ENCODE measurements around the gene CEL.

DNA sequence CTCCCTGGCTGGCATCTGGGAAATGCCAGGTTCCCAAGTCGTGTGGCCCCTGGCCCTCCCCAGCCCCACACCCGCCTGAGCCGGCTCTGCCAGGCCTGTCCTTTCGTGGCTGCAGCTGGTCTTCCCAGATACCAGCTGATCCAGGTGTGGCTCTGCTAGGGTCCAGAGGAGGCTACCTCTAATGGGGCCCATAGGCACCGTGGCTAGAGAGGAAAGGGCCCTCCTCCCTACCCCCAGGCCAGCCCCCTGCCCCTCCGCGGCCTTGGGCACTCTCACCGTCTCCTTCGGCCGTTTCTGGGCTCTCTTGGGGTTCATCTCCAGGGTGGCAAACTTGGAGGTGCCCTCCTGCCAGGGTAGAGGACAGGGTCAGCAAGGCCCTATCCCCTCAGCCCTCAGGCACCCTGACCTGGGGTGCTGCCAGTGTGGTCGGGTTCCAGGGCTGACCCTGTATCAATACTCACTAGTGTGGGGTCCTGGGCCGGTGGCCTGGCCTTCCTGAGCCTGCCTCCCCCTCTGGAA, 42.3 kb downstream of the CEL start:
- TF ChIP-seq, protein P1, sequence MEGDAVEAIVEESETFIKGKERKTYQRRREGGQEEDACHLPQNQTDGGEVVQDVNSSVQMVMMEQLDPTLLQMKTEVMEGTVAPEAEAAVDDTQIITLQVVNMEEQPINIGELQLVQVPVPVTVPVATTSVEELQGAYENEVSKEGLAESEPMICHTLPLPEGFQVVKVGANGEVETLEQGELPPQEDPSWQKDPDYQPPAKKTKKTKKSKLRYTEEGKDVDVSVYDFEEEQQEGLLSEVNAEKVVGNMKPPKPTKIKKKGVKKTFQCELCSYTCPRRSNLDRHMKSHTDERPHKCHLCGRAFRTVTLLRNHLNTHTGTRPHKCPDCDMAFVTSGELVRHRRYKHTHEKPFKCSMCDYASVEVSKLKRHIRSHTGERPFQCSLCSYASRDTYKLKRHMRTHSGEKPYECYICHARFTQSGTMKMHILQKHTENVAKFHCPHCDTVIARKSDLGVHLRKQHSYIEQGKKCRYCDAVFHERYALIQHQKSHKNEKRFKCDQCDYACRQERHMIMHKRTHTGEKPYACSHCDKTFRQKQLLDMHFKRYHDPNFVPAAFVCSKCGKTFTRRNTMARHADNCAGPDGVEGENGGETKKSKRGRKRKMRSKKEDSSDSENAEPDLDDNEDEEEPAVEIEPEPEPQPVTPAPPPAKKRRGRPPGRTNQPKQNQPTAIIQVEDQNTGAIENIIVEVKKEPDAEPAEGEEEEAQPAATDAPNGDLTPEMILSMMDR (IDR thresholded peaks at IDR 0.05) = no peak
- TF ChIP-seq, protein P2, sequence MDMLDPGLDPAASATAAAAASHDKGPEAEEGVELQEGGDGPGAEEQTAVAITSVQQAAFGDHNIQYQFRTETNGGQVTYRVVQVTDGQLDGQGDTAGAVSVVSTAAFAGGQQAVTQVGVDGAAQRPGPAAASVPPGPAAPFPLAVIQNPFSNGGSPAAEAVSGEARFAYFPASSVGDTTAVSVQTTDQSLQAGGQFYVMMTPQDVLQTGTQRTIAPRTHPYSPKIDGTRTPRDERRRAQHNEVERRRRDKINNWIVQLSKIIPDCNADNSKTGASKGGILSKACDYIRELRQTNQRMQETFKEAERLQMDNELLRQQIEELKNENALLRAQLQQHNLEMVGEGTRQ (CRISPR knock-in tag; IDR thresholded peaks at IDR 0.05) = no peak
- TF ChIP-seq, protein P3, sequence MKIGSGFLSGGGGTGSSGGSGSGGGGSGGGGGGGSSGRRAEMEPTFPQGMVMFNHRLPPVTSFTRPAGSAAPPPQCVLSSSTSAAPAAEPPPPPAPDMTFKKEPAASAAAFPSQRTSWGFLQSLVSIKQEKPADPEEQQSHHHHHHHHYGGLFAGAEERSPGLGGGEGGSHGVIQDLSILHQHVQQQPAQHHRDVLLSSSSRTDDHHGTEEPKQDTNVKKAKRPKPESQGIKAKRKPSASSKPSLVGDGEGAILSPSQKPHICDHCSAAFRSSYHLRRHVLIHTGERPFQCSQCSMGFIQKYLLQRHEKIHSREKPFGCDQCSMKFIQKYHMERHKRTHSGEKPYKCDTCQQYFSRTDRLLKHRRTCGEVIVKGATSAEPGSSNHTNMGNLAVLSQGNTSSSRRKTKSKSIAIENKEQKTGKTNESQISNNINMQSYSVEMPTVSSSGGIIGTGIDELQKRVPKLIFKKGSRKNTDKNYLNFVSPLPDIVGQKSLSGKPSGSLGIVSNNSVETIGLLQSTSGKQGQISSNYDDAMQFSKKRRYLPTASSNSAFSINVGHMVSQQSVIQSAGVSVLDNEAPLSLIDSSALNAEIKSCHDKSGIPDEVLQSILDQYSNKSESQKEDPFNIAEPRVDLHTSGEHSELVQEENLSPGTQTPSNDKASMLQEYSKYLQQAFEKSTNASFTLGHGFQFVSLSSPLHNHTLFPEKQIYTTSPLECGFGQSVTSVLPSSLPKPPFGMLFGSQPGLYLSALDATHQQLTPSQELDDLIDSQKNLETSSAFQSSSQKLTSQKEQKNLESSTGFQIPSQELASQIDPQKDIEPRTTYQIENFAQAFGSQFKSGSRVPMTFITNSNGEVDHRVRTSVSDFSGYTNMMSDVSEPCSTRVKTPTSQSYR (CRISPR knock-in tag; IDR thresholded peaks at IDR 0.05) = no peak
- TF ChIP-seq ETV6 (CRISPR knock-in tag; IDR thresholded peaks at IDR 0.05) (no peak), NFE2L1 (CRISPR knock-in tag; IDR thresholded peaks at IDR 0.05) (no peak)
- TF ChIP-seq, protein P4, sequence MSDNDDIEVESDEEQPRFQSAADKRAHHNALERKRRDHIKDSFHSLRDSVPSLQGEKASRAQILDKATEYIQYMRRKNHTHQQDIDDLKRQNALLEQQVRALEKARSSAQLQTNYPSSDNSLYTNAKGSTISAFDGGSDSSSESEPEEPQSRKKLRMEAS (CRISPR knock-in tag; IDR thresholded peaks at IDR 0.05) = no peak
- TF ChIP-seq, protein P5, sequence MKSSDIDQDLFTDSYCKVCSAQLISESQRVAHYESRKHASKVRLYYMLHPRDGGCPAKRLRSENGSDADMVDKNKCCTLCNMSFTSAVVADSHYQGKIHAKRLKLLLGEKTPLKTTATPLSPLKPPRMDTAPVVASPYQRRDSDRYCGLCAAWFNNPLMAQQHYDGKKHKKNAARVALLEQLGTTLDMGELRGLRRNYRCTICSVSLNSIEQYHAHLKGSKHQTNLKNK (CRISPR knock-in tag; IDR thresholded peaks at IDR 0.05) = no peak
